ENCODE results near the gene SART1. TPM values are rescaled to one million over a fixed set of nuclear protein-coding genes. Genes with fewer than 3 reads are reported as not detected.
"Not testable (repeated sequence)": the region's sequence is repeated elsewhere in the genome, so short reads cannot be mapped to it uniquely, and the experiment has no call there.

SART1 gene
- total RNA-seq, 1 experiment from 2014 or later = 23.1 TPM

DNA sequence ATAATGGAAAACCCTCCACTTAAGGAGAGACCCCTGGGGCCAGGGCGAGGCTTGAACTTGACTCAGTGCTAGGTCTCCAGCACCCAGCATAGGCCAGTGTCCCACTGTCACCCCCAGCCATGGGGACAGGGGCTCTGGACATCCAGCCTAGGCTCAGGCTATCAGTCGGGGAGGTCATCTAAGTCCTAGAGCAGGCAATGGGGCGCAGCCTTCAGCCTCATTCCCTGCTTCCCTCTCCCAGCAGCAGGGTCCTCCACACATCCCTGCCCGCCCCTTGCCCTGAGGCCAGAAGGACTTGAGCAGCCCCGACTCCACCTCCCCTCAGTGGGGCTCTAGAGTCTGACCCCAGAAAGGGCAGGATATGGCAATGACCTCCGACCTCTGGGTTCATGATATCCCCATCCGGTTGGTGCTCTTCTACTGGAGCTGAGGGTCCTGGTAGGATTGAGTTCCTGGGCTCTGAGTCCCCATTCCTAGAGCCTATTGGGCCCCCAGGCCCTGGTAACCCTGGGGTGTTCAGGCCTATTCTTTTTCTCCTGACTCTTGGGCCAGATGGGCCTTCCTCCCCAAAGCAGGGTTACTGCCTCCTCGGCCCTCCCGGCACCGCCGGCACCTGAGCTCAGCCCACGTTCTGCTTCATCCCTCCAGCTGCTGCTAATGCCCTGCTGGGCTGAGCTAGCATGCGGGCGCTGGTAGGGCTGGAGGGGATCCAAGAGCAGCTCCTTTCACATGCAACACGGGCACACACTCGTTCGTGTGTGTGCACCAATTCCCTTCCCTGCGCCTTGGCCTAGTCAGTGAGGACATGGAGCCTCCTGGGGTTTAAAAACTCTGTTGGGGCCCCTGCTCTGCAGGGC, 54.6 kb downstream of the SART1 start:
- no peaks in the 10 kb centered on the region for H3K27me3 ChIP-seq (ENCODE audit: low read length)
- no peak overlapping the region for H3K4me3 ChIP-seq (ENCODE audit: low read length)
- no peaks in the 10 kb centered on the region for H4K20me1 ChIP-seq (ENCODE audit: insufficient read depth, low read depth, low read length)
- no peaks in the 10 kb centered on the region for H3K4me1 ChIP-seq (ENCODE audit: low read length)
- H2AFZ ChIP-seq (ENCODE audit: low read length) = no peak overlapping the region
- H3K9ac ChIP-seq (ENCODE audit: low read length) = no peak overlapping the region
- H3K4me2 ChIP-seq (ENCODE audit: low read depth, low read length, poor library complexity, severe bottlenecking) = no peak overlapping the region
- no peaks in the 10 kb centered on the region for H3K9me3 ChIP-seq (ENCODE audit: low read length)
- DNase-seq = no peak
- no peaks in the 10 kb centered on the region for H3K9me2 ChIP-seq (replicated peaks; ENCODE audit: insufficient read depth, low read length)
- H3K36me3 ChIP-seq (ENCODE audit: insufficient read depth, low read length) = no peaks in the 10 kb centered on the region
- H3K79me2 ChIP-seq (ENCODE audit: low read length) = no peaks in the 10 kb centered on the region
- no peak overlapping the region for H3K27ac ChIP-seq (ENCODE audit: low read length)

DNA sequence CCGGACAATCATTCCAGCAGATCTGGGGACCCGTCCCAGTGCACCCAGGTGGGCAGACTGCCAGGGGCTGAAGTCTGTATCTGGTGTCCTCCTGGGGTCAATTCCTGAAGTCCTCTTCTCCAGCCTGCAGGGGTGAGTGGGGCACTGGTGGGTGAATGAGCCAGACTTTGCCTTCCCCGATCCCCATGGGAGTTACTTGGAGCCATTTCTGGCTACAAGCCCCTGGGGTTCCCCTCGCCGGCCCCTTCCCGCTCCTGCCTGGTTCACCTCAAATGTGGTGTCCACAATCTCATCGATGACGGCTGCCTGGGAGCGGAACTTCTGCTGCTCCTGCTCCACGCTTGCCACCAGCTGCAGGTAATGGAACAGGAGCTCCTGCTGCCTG, 55.3 kb downstream of the SART1 start:
- no peaks in the 10 kb centered on the region for H4K20me1 ChIP-seq (ENCODE audit: insufficient read depth, low read depth, low read length)
- H3K9ac ChIP-seq (ENCODE audit: low read length) = no peak overlapping the region
- no peak for DNase-seq
- H3K36me3 ChIP-seq (ENCODE audit: insufficient read depth, low read length) = no peaks in the 10 kb centered on the region
- H3K9me2 ChIP-seq (replicated peaks; ENCODE audit: insufficient read depth, low read length) = no peaks in the 10 kb centered on the region
- H3K4me1 ChIP-seq (ENCODE audit: low read length) = no peaks in the 10 kb centered on the region
- no peaks in the 10 kb centered on the region for H3K9me3 ChIP-seq (ENCODE audit: low read length)
- H3K27me3 ChIP-seq (ENCODE audit: low read length) = no peaks in the 10 kb centered on the region
- no peak overlapping the region for H2AFZ ChIP-seq (ENCODE audit: low read length)
- no peak overlapping the region for H3K27ac ChIP-seq (ENCODE audit: low read length)
- H3K79me2 ChIP-seq (ENCODE audit: low read length) = no peaks in the 10 kb centered on the region
- no peak overlapping the region for H3K4me3 ChIP-seq (ENCODE audit: low read length)
- H3K4me2 ChIP-seq (ENCODE audit: low read depth, low read length, poor library complexity, severe bottlenecking) = no peak overlapping the region

DNA sequence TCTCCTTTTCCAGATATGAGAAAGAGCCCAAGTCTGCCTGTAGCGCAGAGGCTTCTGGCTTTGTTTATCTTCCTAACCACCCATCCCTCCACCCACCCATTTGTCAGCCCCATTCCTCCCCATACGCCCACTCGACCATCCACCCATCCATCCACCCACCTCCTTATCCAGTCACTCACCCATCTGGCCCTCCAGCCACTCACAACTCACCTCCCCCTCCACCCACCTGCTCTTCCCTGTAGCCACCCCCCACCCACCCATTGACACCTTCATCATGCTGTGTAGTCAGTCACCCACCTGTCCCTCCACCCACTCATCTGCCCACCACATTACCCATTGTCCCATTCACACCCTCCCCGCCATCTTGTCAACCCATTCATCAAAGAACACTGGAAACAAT, 55.8 kb downstream of the SART1 start:
- DNase-seq = no peak
- no peaks in the 10 kb centered on the region for H3K9me2 ChIP-seq (replicated peaks; ENCODE audit: insufficient read depth, low read length)
- no peak overlapping the region for H3K4me3 ChIP-seq (ENCODE audit: low read length)
- no peak overlapping the region for H3K9ac ChIP-seq (ENCODE audit: low read length)
- no peaks in the 10 kb centered on the region for H3K79me2 ChIP-seq (ENCODE audit: low read length)
- no peak overlapping the region for H2AFZ ChIP-seq (ENCODE audit: low read length)
- H3K4me2 ChIP-seq (ENCODE audit: low read depth, low read length, poor library complexity, severe bottlenecking) = no peak overlapping the region
- no peaks in the 10 kb centered on the region for H3K9me3 ChIP-seq (ENCODE audit: low read length)
- no peaks in the 10 kb centered on the region for H3K4me1 ChIP-seq (ENCODE audit: low read length)
- H3K36me3 ChIP-seq (ENCODE audit: insufficient read depth, low read length) = no peaks in the 10 kb centered on the region
- no peak overlapping the region for H3K27ac ChIP-seq (ENCODE audit: low read length)
- no peaks in the 10 kb centered on the region for H3K27me3 ChIP-seq (ENCODE audit: low read length)
- H4K20me1 ChIP-seq (ENCODE audit: insufficient read depth, low read depth, low read length) = no peaks in the 10 kb centered on the region

DNA sequence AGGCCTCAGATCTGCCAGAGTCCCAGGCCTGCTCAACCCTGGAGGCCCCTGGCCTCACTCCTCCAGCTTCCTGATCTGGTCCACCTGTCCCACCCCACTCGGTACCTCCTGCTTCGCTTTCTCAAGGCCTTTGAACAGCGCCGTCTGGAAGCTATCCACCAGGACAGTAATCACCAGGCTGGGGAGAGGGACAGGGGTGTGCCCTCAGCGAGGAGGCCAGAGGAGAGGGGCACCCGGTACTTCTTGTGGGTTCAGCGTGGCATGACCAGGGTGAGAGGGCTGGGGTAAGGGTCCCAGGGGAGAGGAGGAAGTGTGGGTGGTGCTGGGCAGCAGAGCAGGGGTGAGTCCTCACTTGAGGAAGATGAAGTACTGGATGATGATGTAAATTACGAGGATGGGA, 58.7 kb downstream of the SART1 start:
- no peaks in the 10 kb centered on the region for H4K20me1 ChIP-seq (ENCODE audit: insufficient read depth, low read depth, low read length)
- DNase-seq = no peak
- no peaks in the 10 kb centered on the region for H3K9me3 ChIP-seq (ENCODE audit: low read length)
- H3K27me3 ChIP-seq (ENCODE audit: low read length) = no peaks in the 10 kb centered on the region
- H3K4me3 ChIP-seq (ENCODE audit: low read length) = no peak overlapping the region
- no peaks in the 10 kb centered on the region for H3K79me2 ChIP-seq (ENCODE audit: low read length)
- no peak overlapping the region for H3K4me2 ChIP-seq (ENCODE audit: low read depth, low read length, poor library complexity, severe bottlenecking)
- H3K9me2 ChIP-seq (replicated peaks; ENCODE audit: insufficient read depth, low read length) = no peaks in the 10 kb centered on the region
- H3K9ac ChIP-seq (ENCODE audit: low read length) = no peak overlapping the region
- H3K27ac ChIP-seq (ENCODE audit: low read length) = no peak overlapping the region
- no peak overlapping the region for H2AFZ ChIP-seq (ENCODE audit: low read length)
- H3K4me1 ChIP-seq (ENCODE audit: low read length) = no peaks in the 10 kb centered on the region
- H3K36me3 ChIP-seq (ENCODE audit: insufficient read depth, low read length) = no peaks in the 10 kb centered on the region

DNA sequence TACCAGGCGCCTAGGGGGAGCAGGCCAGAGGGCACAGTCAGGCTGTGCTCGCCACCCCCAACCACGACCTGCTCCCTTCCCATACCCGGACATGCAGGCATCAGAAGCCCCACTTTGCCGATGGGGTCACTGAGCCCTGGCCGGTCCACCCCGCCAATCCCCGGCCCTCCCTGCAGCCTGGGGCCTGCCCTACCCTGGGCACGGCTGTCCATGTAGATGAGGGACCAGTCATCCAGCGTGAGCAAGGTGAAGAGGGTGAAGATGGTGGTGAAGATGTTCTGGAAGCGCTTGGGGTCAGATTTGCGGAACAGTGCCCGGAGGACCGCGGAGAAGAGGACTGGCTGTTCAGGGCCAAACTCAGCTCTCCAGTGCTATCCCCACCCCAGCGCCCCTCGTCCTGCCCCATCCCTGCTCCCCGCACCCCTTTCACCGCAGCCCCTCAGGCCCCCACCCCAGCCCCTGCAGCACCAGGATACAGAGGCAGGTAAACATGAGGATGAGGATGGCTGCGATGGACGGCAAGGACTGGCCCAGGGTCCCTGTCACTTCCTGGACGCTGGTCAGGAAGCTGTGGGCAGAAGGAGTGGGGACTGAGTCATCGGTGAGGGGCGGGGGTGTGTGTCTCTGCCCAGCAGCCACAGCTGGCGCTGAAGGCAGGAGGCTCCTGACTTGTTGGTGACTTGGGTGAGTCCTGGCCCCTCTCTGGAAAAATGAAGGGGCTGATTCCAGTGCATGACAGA, 59.3 kb downstream of the SART1 start:
- Histone ChIP-seq H3K79me2 (ENCODE audit: low read length) (no peaks in the 10 kb centered on the region), H3K9ac (ENCODE audit: low read length) (no peak overlapping the region), H3K27me3 (ENCODE audit: low read length) (no peaks in the 10 kb centered on the region), H3K9me2 (replicated peaks; ENCODE audit: insufficient read depth, low read length) (no peaks in the 10 kb centered on the region), H4K20me1 (ENCODE audit: insufficient read depth, low read depth, low read length) (no peaks in the 10 kb centered on the region), H3K4me3 (ENCODE audit: low read length) (no peak overlapping the region), H3K4me1 (ENCODE audit: low read length) (no peaks in the 10 kb centered on the region), H3K27ac (ENCODE audit: low read length) (no peak overlapping the region), H2AFZ (ENCODE audit: low read length) (no peak overlapping the region), H3K9me3 (ENCODE audit: low read length) (no peaks in the 10 kb centered on the region), H3K4me2 (ENCODE audit: low read depth, low read length, poor library complexity, severe bottlenecking) (no peak overlapping the region), H3K36me3 (ENCODE audit: insufficient read depth, low read length) (no peaks in the 10 kb centered on the region)
- no peak for DNase-seq

DNA sequence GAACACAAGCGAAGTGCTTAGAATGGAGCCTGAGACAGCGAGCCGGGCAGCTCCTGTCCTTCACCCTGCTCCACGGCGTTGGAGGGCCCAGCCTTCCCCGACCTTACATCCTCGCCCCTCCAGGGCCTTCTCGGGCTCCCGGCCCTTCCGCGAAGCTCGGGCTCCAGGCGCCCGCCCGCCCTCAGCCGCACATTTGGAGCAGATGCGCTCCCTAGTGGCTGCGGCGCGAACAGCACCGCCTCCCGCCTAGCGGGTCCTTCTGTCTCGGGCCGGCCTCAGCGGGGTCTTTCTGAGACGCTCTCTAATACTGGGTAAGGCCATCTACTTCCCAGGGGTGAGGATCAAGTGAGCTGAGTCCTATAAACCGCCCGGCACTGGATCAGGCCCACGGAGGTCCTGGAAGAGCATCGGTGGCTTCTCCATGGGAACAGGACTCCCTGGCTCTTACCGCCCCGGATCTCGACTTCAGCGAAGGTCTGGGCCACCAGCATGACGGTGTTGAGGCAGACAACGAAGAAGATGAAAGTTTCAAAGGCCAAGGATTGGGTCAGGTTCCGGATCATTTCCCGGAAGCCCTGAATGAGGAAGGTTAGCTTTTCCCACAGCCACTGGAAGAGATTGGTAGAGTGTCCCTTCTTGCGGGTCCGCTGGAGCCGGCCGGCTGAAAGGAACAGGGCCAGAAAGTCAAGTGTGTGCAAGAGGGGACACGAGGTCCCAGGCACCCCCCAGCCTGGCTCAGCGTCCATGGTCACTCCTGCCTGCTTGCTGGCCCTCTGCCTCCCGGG, 61.1 kb downstream of the SART1 start:
- no peak overlapping the region for H2AFZ ChIP-seq (ENCODE audit: low read length)
- no peaks in the 10 kb centered on the region for H3K9me3 ChIP-seq (ENCODE audit: low read length)
- no peak overlapping the region for H3K9ac ChIP-seq (ENCODE audit: low read length)
- H3K27ac ChIP-seq (ENCODE audit: low read length) = no peak overlapping the region
- H3K36me3 ChIP-seq (ENCODE audit: insufficient read depth, low read length) = no peaks in the 10 kb centered on the region
- H3K9me2 ChIP-seq (replicated peaks; ENCODE audit: insufficient read depth, low read length) = no peaks in the 10 kb centered on the region
- H3K4me3 ChIP-seq (ENCODE audit: low read length) = no peak overlapping the region
- peak; percentile 91 for DNase-seq
- no peaks in the 10 kb centered on the region for H4K20me1 ChIP-seq (ENCODE audit: insufficient read depth, low read depth, low read length)
- no peaks in the 10 kb centered on the region for H3K79me2 ChIP-seq (ENCODE audit: low read length)
- H3K4me2 ChIP-seq (ENCODE audit: low read depth, low read length, poor library complexity, severe bottlenecking) = peak overlapping the region; percentile 13
- H3K4me1 ChIP-seq (ENCODE audit: low read length) = no peaks in the 10 kb centered on the region
- no peaks in the 10 kb centered on the region for H3K27me3 ChIP-seq (ENCODE audit: low read length)

DNA sequence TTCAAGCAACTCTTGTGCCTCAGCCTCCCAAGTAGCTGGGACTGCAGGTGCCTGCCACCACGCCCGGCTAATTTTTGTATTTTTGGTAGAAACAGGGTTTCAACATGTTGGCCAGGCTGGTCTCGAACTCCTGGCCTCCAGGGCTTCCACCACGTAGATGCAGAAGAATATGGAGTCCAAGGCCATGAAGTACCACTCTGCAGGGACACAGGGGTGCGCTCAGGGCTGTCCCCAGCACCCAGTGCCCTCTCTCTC, 61.6 kb downstream of the SART1 start:
- H3K9me2 ChIP-seq (replicated peaks; ENCODE audit: insufficient read depth, low read length); H3K79me2 ChIP-seq (ENCODE audit: low read length); H3K4me1 ChIP-seq (ENCODE audit: low read length); H3K27me3 ChIP-seq (ENCODE audit: low read length); H3K36me3 ChIP-seq (ENCODE audit: insufficient read depth, low read length); H4K20me1 ChIP-seq (ENCODE audit: insufficient read depth, low read depth, low read length); H2AFZ ChIP-seq (ENCODE audit: low read length); H3K4me3 ChIP-seq (ENCODE audit: low read length); H3K9ac ChIP-seq (ENCODE audit: low read length); DNase-seq; H3K4me2 ChIP-seq (ENCODE audit: low read depth, low read length, poor library complexity, severe bottlenecking); H3K9me3 ChIP-seq (ENCODE audit: low read length); H3K27ac ChIP-seq (ENCODE audit: low read length): not testable (repeated sequence)

DNA sequence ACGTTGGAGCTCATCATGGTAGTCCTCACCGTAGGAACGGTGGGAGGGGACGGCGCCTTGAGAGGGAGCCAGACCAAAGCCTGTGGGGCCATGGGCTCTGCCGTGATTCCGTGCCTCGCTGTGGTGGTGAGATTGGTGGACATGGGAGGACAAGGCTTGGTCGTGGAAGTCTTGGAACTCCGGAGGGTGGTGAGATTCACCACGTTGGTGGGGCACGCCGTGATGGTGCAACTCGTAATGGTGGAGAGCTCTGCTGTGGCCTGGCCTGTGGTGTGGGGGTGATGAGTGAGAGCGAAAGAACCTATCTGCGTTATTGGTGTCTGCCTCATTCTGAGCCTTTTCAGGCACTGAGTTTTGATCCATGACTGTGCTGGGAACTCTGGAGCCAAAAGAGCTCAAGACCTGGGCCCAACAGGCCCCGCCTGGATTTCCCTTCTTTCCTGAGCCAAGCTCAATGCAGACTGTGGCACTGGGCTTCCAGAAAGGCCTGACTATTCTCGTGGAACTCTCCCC, 64.5 kb downstream of the SART1 start, which contains the start of gene CATSPER1:
TSS of gene CATSPER1 (minus strand) at position 463 of the 513 bp plus-strand sequence. CDS start at position 363, 100 bp downstream.
- H4K20me1 ChIP-seq (ENCODE audit: insufficient read depth, low read depth, low read length) = no peaks in the 10 kb centered on the region
- no peaks in the 10 kb centered on the region for H3K9me3 ChIP-seq (ENCODE audit: low read length)
- H3K27me3 ChIP-seq (ENCODE audit: low read length) = no peaks in the 10 kb centered on the region
- no peak within 1 kb of the TSS for H3K4me3 ChIP-seq (ENCODE audit: low read length)
- no peaks in the 10 kb centered on the region for H3K79me2 ChIP-seq (ENCODE audit: low read length)
- no peak within 1 kb of the TSS for H2AFZ ChIP-seq (ENCODE audit: low read length)
- no peaks in the 10 kb centered on the region for H3K9me2 ChIP-seq (replicated peaks; ENCODE audit: insufficient read depth, low read length)
- H3K9ac ChIP-seq (ENCODE audit: low read length) = no peak within 1 kb of the TSS
- H3K36me3 ChIP-seq (ENCODE audit: insufficient read depth, low read length) = no peaks in the 10 kb centered on the region
- DNase-seq = no peak
- H3K27ac ChIP-seq (ENCODE audit: low read length) = no peak within 1 kb of the TSS
- H3K4me2 ChIP-seq (ENCODE audit: low read depth, low read length, poor library complexity, severe bottlenecking) = no peak within 1 kb of the TSS
- H3K4me1 ChIP-seq (ENCODE audit: low read length) = no peaks in the 10 kb centered on the region
